PFSK-1 (cell line): ENCODE measurements around the gene VCL.

Experiments used
- FOXP2 ChIP-seq: optimal IDR thresholded peaks from 2 replicates; pipeline ENCODE3; 2011; ENCODE audit warnings: borderline replicate concordance, control low read depth, inconsistent platforms; ENCODE audit not compliant: insufficient read depth; ENCODE audit errors: extremely low read length, extremely low read depth
- POLR2AphosphoS5 ChIP-seq: IDR thresholded peaks from 2 replicates; pipeline ENCODE4 v1.6.1; 2012; ENCODE audit warnings: low read depth, mild to moderate bottlenecking, control low read depth, low read length, moderate library complexity
- SIN3A ChIP-seq: IDR thresholded peaks from 2 replicates; pipeline ENCODE4 v1.6.1; 2012; ENCODE audit warnings: mild to moderate bottlenecking, low read length, moderate library complexity, borderline replicate concordance; ENCODE audit not compliant: insufficient read depth
- TAF1 ChIP-seq: IDR thresholded peaks from 2 replicates; pipeline ENCODE4 v1.6.1; 2012; ENCODE audit warnings: low read length, control low read depth, borderline replicate concordance; ENCODE audit not compliant: insufficient read depth
- TF ChIP-seq, protein P1 (sequence below), 2 experiments: IDR thresholded peaks; 2 replicates each; pipeline versions ENCODE4 v1.6.1 to v1.8.0; 2011 to 2012; ENCODE audit warnings: low read depth in 2 of 2, low read length in 2 of 2, control low read depth in 1 of 2, inconsistent platforms in 1 of 2, mild to moderate bottlenecking in 1 of 2, moderate library complexity in 1 of 2; ENCODE audit not compliant: insufficient read depth in 1 of 2

- TF ChIP-seq, protein P1, sequence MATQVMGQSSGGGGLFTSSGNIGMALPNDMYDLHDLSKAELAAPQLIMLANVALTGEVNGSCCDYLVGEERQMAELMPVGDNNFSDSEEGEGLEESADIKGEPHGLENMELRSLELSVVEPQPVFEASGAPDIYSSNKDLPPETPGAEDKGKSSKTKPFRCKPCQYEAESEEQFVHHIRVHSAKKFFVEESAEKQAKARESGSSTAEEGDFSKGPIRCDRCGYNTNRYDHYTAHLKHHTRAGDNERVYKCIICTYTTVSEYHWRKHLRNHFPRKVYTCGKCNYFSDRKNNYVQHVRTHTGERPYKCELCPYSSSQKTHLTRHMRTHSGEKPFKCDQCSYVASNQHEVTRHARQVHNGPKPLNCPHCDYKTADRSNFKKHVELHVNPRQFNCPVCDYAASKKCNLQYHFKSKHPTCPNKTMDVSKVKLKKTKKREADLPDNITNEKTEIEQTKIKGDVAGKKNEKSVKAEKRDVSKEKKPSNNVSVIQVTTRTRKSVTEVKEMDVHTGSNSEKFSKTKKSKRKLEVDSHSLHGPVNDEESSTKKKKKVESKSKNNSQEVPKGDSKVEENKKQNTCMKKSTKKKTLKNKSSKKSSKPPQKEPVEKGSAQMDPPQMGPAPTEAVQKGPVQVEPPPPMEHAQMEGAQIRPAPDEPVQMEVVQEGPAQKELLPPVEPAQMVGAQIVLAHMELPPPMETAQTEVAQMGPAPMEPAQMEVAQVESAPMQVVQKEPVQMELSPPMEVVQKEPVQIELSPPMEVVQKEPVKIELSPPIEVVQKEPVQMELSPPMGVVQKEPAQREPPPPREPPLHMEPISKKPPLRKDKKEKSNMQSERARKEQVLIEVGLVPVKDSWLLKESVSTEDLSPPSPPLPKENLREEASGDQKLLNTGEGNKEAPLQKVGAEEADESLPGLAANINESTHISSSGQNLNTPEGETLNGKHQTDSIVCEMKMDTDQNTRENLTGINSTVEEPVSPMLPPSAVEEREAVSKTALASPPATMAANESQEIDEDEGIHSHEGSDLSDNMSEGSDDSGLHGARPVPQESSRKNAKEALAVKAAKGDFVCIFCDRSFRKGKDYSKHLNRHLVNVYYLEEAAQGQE (IDR thresholded peaks at IDR 0.05; ENCODE audit: insufficient read depth in 1 of 2, low read depth in 2 of 2, low read length in 2 of 2), result no peak
- no peak for TF ChIP-seq POLR2AphosphoS5
- no peak for TF ChIP-seq TAF1
- no peak for TF ChIP-seq SIN3A
- TF ChIP-seq FOXP2, result no peak
Observed at GRCh38 chr10:73970845-73971244, 27.1 kb upstream of the VCL start.
